Lower leg skin (tissue), 3 donors: ENCODE data around the gene CYTH1.

Source experiments
- CTCF ChIP-seq, 3 donors: fragments of 450-650 bp; IDR thresholded peaks; one replicate each; pipeline ENCODE4 v1.5.1; 2016; ENCODE audit warnings: antibody characterized with exemption in 3 of 3, mild to moderate bottlenecking in 3 of 3, moderate library complexity in 2 of 3
- POLR2A ChIP-seq, 2 donors: fragments of 450-650 bp; IDR thresholded peaks; one replicate each; pipeline ENCODE4 v1.6.1; 2016 to 2017; ENCODE audit warnings: antibody characterized with exemption in 2 of 2, mild to moderate bottlenecking in 1 of 2, moderate library complexity in 1 of 2

- TF ChIP-seq CTCF (IDR thresholded peaks at IDR 0.05) (no peak), POLR2A (IDR thresholded peaks at IDR 0.05) (no peak)
Measured at GRCh38 chr17:78788451-78788850, 6.4 kb upstream of the CYTH1 start.
